BLaER1 (cell line): ENCODE data around the gene LTB4R2.

Experiments used
- H3K27ac ChIP-seq: shearing (Covaris generic); formaldehyde crosslinking; 2 replicates; pipeline ENCODE4 v1.8.1; 2022
- H3K27me3 ChIP-seq: shearing (Covaris generic); formaldehyde crosslinking; 2 replicates; pipeline ENCODE4 v1.8.1; 2022
- H3K36me3 ChIP-seq: shearing (Covaris generic); formaldehyde crosslinking; 2 replicates; pipeline ENCODE4 v1.8.1; 2022
- H3K4me1 ChIP-seq: shearing (Covaris generic); formaldehyde crosslinking; 2 replicates; pipeline ENCODE4 v1.8.1; 2022
- H3K4me2 ChIP-seq: shearing (Covaris generic); formaldehyde crosslinking; 2 replicates; pipeline ENCODE4 v1.8.1; 2022
- H3K4me3 ChIP-seq: shearing (Covaris generic); formaldehyde crosslinking; 2 replicates; pipeline ENCODE4 v1.8.1; 2022
- H3K9ac ChIP-seq: shearing (Covaris generic); formaldehyde crosslinking; 2 replicates; pipeline ENCODE4 v1.8.1; 2022
- H3K9me3 ChIP-seq: shearing (Covaris generic); formaldehyde crosslinking; 2 replicates; pipeline ENCODE4 v1.8.1; 2022
- H4K20me1 ChIP-seq: shearing (Covaris generic); formaldehyde crosslinking; 2 replicates; pipeline ENCODE4 v1.8.1; 2022
- Cebpa-rat ChIP-seq: shearing (Covaris generic); IDR thresholded peaks from 2 replicates; pipeline ENCODE4 v1.8.1; 2022

The LTB4R2 gene

GRCh38 chr14:24267516-24267915 lies 42.4 kb upstream of the LTB4R2 start:
- H3K9me3 ChIP-seq: no peaks in the 10 kb centered on the region
- no peak for TF ChIP-seq Cebpa-rat
- no peak overlapping the region for H3K4me3 ChIP-seq
- no peaks in the 10 kb centered on the region for H4K20me1 ChIP-seq
- H3K36me3 ChIP-seq: peaks cover 43% of the 10 kb centered on the region
- no peak overlapping the region for H3K9ac ChIP-seq
- H3K4me2 ChIP-seq: no peak overlapping the region
- H3K27ac ChIP-seq: no peak overlapping the region
- no peaks in the 10 kb centered on the region for H3K27me3 ChIP-seq
- peaks cover 22% of the 10 kb centered on the region for H3K4me1 ChIP-seq

GRCh38 chr14:24268225-24268624 lies 41.7 kb upstream of the LTB4R2 start:
- Histone ChIP-seq H3K9me3 (no peaks in the 10 kb centered on the region), H3K27me3 (no peaks in the 10 kb centered on the region), H3K27ac (no peak overlapping the region), H3K4me2 (no peak overlapping the region), H3K4me3 (no peak overlapping the region), H3K36me3 (peaks cover 43% of the 10 kb centered on the region), H3K4me1 (peaks cover 23% of the 10 kb centered on the region), H3K9ac (no peak overlapping the region), H4K20me1 (no peaks in the 10 kb centered on the region)
- TF ChIP-seq Cebpa-rat: no peak

- Histone ChIP-seq H3K4me2 (no peak overlapping the region), H4K20me1 (no peaks in the 10 kb centered on the region), H3K9me3 (no peaks in the 10 kb centered on the region), H3K36me3 (peaks cover 43% of the 10 kb centered on the region), H3K27ac (no peak overlapping the region), H3K27me3 (no peaks in the 10 kb centered on the region), H3K4me1 (peaks cover 23% of the 10 kb centered on the region), H3K9ac (no peak overlapping the region), H3K4me3 (no peak overlapping the region)
- no peak for TF ChIP-seq Cebpa-rat
Measured at GRCh38 chr14:24269368-24269767, 40.6 kb upstream of the LTB4R2 start.

- Histone ChIP-seq H3K36me3 (peaks cover 40% of the 10 kb centered on the region), H3K27me3 (no peaks in the 10 kb centered on the region), H4K20me1 (no peaks in the 10 kb centered on the region), H3K27ac (no peak overlapping the region), H3K9ac (no peak overlapping the region), H3K4me1 (peaks cover 23% of the 10 kb centered on the region), H3K4me3 (no peak overlapping the region), H3K4me2 (no peak overlapping the region), H3K9me3 (no peaks in the 10 kb centered on the region)
- no peak for TF ChIP-seq Cebpa-rat
Measured at GRCh38 chr14:24269910-24270536, 39.9 kb upstream of the LTB4R2 start.

GRCh38 chr14:24270537-24271133 lies 39.3 kb upstream of the LTB4R2 start:
- peak overlapping the region; percentile 96 for H3K27ac ChIP-seq
- peak overlapping the region; percentile 92 for H3K9ac ChIP-seq
- no peaks in the 10 kb centered on the region for H3K9me3 ChIP-seq

GRCh38 chr14:24271134-24271833 lies 38.7 kb upstream of the LTB4R2 start, which contains the start of gene RABGGTA:
TSS of gene RABGGTA (minus strand) at chr14:24271597. CDS start at chr14:24271115, 482 bp downstream.
- Histone ChIP-seq H4K20me1 (no peaks in the 10 kb centered on the region), H3K4me1 (peaks cover 23% of the 10 kb centered on the region), H3K4me2 (peak within 1 kb of the TSS; percentile 89), H3K36me3 (peaks cover 27% of the 10 kb centered on the region), H3K4me3 (peak within 1 kb of the TSS; percentile 75), H3K27me3 (no peaks in the 10 kb centered on the region), H3K27ac (peak within 1 kb of the TSS; percentile 96), H3K9me3 (no peaks in the 10 kb centered on the region), H3K9ac (peak within 1 kb of the TSS; percentile 92)
- TF ChIP-seq Cebpa-rat: no peak

More at GRCh38 chr14:24270537-24271133, 39.3 kb upstream of the LTB4R2 start:
- H3K4me2 ChIP-seq: peak overlapping the region; percentile 89
- no peak for TF ChIP-seq Cebpa-rat
- H3K4me1 ChIP-seq: peaks cover 23% of the 10 kb centered on the region
- H3K27me3 ChIP-seq: no peaks in the 10 kb centered on the region
- H3K4me3 ChIP-seq: peak overlapping the region; percentile 75
- H3K36me3 ChIP-seq: peaks cover 34% of the 10 kb centered on the region
- no peaks in the 10 kb centered on the region for H4K20me1 ChIP-seq

GRCh38 chr14:24271834-24272263 lies 38.1 kb upstream of the LTB4R2 start:
- Histone ChIP-seq H3K4me3 (peak overlapping the region; percentile 75), H4K20me1 (no peaks in the 10 kb centered on the region), H3K9me3 (no peaks in the 10 kb centered on the region), H3K27me3 (no peaks in the 10 kb centered on the region), H3K27ac (peak overlapping the region; percentile 96), H3K36me3 (peaks cover 21% of the 10 kb centered on the region), H3K9ac (peak overlapping the region; percentile 92), H3K4me2 (peak overlapping the region; percentile 89), H3K4me1 (peaks cover 18% of the 10 kb centered on the region)
- TF ChIP-seq Cebpa-rat: no peak

- Histone ChIP-seq H3K9ac (no peak overlapping the region), H4K20me1 (no peaks in the 10 kb centered on the region), H3K4me1 (peaks cover 18% of the 10 kb centered on the region), H3K27me3 (no peaks in the 10 kb centered on the region), H3K9me3 (no peaks in the 10 kb centered on the region), H3K4me3 (no peak overlapping the region), H3K27ac (no peak overlapping the region), H3K4me2 (peak overlapping the region; percentile 89), H3K36me3 (peaks cover 15% of the 10 kb centered on the region)
- TF ChIP-seq Cebpa-rat: no peak
Measured at GRCh38 chr14:24272467-24272866, 37.5 kb upstream of the LTB4R2 start.

- H3K9me3 ChIP-seq: no peaks in the 10 kb centered on the region
- H3K4me2 ChIP-seq: no peak overlapping the region
- no peak for TF ChIP-seq Cebpa-rat
- H3K27me3 ChIP-seq: no peaks in the 10 kb centered on the region
- H3K4me1 ChIP-seq: peaks cover 28% of the 10 kb centered on the region
- H4K20me1 ChIP-seq: no peaks in the 10 kb centered on the region
- H3K27ac ChIP-seq: no peak overlapping the region
- peaks cover 11% of the 10 kb centered on the region for H3K36me3 ChIP-seq
- H3K4me3 ChIP-seq: no peak overlapping the region
- no peak overlapping the region for H3K9ac ChIP-seq
Measured at GRCh38 chr14:24273422-24273998, 36.4 kb upstream of the LTB4R2 start.
